Panc1 (cell line): ENCODE measurements around the gene GMEB1. TPM values are rescaled to one million over a fixed set of nuclear protein-coding genes. Genes with fewer than 3 reads are reported as not detected.

Experiments
- ATAC-seq: fragments of 200-7000 bp; cut with Tn5 transposase; 2 replicates; pipeline ENCODE4 v1.9.1; 2020; ENCODE audit warnings: mild to moderate bottlenecking, moderate library complexity
- BruUV-seq: library from RNA; stranded (reverse); fragments of 400-500 nt; replicated peaks from 2 replicates; lab custom pipeline; 2021; lab: Mats Ljungman, UMichigan
- CTCF ChIA-PET: fragments of 300-600 bp; sonication (Branson Sonifier 250); formaldehyde crosslinking; loops from one replicate; lab custom pipeline; 2022; ENCODE audit warnings: antibody characterized with exemption; lab: Charles Lee
- POLR2A ChIA-PET: fragments of 300-600 bp; sonication (Branson Sonifier 250); formaldehyde crosslinking; loops from one replicate; lab custom pipeline; 2022; ENCODE audit warnings: antibody characterized with exemption; lab: Charles Lee
- DNase-seq: peaks from one replicate; pipeline ENCODE4 v3.0.0-alpha.2; 2010; ENCODE audit warnings: low read depth, low spot score
- H3K27ac ChIP-seq: 2 replicates; pipeline ENCODE4 v1.5.1; 2011; ENCODE audit warnings: mild to moderate bottlenecking, low read length, inconsistent platforms
- H3K27me3 ChIP-seq: fragments of 200-500 bp; sonication (Bioruptor generic); 2 replicates; pipeline ENCODE4 v1.6.0; 2014; ENCODE audit warnings: low read length, inconsistent platforms; ENCODE audit not compliant: control insufficient read depth, insufficient read depth
- H3K36me3 ChIP-seq: fragments of 200-500 bp; sonication (Bioruptor generic); 2 replicates; pipeline ENCODE4 v1.5.1; 2014; ENCODE audit warnings: inconsistent platforms, mild to moderate bottlenecking, low read length, moderate library complexity; ENCODE audit not compliant: control insufficient read depth, insufficient read depth
- H3K4me1 ChIP-seq: 2 replicates; pipeline ENCODE4 v1.5.1; 2011; ENCODE audit warnings: inconsistent platforms, mild to moderate bottlenecking, low read length, moderate library complexity; ENCODE audit not compliant: control insufficient read depth, insufficient read depth
- H3K4me3 ChIP-seq, 2 experiments: 2 replicates each; pipeline ENCODE4 v1.5.1; 2011 to 2012; ENCODE audit warnings: low read depth in 2 of 2, low read length in 2 of 2, mild to moderate bottlenecking in 2 of 2, inconsistent platforms in 1 of 2, moderate library complexity in 1 of 2
- H3K9me3 ChIP-seq: fragments of 200-500 bp; sonication (Bioruptor generic); 2 replicates; pipeline ENCODE4 v1.5.1; 2014; ENCODE audit warnings: low read depth, mild to moderate bottlenecking, inconsistent platforms, low read length, moderate library complexity; ENCODE audit not compliant: control insufficient read depth, insufficient read depth
- POLR2AphosphoS5 ChIP-seq: IDR thresholded peaks from 2 replicates; pipeline ENCODE4 v1.6.1; 2012; ENCODE audit warnings: mild to moderate bottlenecking, low read depth, low read length, moderate library complexity
- SIN3A ChIP-seq: IDR thresholded peaks from 2 replicates; pipeline ENCODE4 v1.6.1; 2012; ENCODE audit warnings: low read depth, mild to moderate bottlenecking, low read length, moderate library complexity, borderline replicate concordance; ENCODE audit not compliant: insufficient read depth
- TCF7L2 ChIP-seq: IDR thresholded peaks from 2 replicates; pipeline ENCODE4 v1.6.1; 2011; ENCODE audit warnings: mild to moderate bottlenecking, low read depth, low read length, inconsistent platforms
- in situ Hi-C: cut with HindIII; loops from 2 replicates; pipeline ENCODE4 v1.10.0; 2016; ENCODE audit warnings: low sequenced_read_pairs, low pct_unique_long_range_greater_than_20kb
- intact Hi-C: fragments of 100-400 bp; cut with micrococcal nuclease; formaldehyde crosslinking; loops from one replicate; pipeline ENCODE4 v1.10.0; 2022; ENCODE audit not compliant: unreplicated experiment
- total RNA-seq: library from RNA; stranded (reverse); gene quantifications from one replicate; pipeline ENCODE4 v1.2.1, GENCODE V29; 2021; ENCODE audit not compliant: unreplicated experiment
- TF ChIP-seq, protein P1 (sequence below): fragments of 450-650 bp; IDR thresholded peaks from 2 replicates; pipeline ENCODE4 v1.5.1; 2017; ENCODE audit warnings: mild to moderate bottlenecking
- TF ChIP-seq, protein P2 (sequence below), 2 experiments: IDR thresholded peaks; 2 replicates each; pipeline ENCODE4 v1.6.1; 2011 to 2012; ENCODE audit warnings: low read depth in 2 of 2, control low read depth in 1 of 2, low read length in 1 of 2, mild to moderate bottlenecking in 1 of 2, moderate library complexity in 1 of 2; ENCODE audit not compliant: insufficient read depth in 1 of 2

The GMEB1 gene
- total RNA-seq, 1 experiment from 2014 or later: 13.8 TPM

DNA sequence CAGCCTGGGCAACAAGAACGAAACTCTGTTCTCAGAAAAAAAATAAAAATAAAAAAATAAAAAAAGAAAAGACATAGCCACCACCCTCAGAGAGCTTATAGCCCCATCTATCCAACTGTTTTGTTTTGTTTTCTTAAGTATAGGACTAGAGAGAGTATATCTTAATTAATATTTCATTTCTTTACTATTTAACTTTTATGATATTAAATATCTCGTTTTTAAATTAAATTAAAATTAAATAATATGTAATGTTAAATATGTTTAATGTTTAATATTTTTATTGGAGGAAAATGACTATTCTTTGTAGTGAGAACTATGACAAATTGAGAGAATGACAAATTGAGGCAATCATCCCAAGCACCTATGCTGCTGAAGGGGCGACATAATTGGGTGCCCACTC lies 35.0 kb downstream of the GMEB1 start:
- no TSS peak for BruUV-seq
- 0 out of 2 replicates have a peak, but pooled peaks cover 3% of the 10 kb centered on the region for H3K36me3 ChIP-seq
- CTCF ChIA-PET: no interaction called here

DNA sequence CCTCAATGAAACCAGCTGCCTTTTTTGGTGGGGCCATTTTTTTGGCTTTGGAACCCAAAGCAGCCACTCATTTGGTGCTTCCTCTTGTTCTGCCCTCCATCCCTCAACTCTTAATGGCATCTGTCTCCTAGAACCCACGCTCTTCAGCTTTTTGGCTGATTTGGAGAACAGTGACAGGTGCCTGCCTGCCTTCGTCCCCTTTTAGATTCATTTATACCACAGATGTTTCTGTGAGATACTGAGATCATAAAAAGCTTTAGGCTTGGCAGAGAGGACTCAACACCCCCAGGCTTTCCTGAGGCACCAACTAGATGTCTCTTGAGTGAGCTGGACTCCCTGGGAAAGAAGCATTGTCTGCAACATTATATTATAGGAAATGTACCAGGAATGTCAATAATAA lies 47.8 kb downstream of the GMEB1 start:
- no peaks in the 10 kb centered on the region for H3K4me1 ChIP-seq
- H3K27me3 ChIP-seq: no peaks in the 10 kb centered on the region
- no peaks in the 10 kb centered on the region for H3K36me3 ChIP-seq
- no peaks in the 10 kb centered on the region for H3K9me3 ChIP-seq
- intact Hi-C loops: no loop called here
- no peak overlapping the region for H3K4me3 ChIP-seq
- no peak for ATAC-seq
- ChIA-PET POLR2A (interaction anchor here (0.6 kb wide), 2 partner anchors 73 to 379 kb away, joined by 3 to 9 read pairs; no protein-coding TSS in a partner anchor), CTCF (no interaction called here)
- no TSS peak for BruUV-seq
- H3K27ac ChIP-seq: no peak overlapping the region
- TF ChIP-seq TCF7L2: no peak
- no peak for DNase-seq
- in situ Hi-C loops: no loop called here

More for the DNA sequence above, 35.0 kb downstream of the GMEB1 start:
- POLR2A ChIA-PET: interaction anchor here (0.5 kb wide), 1 partner anchor 45 kb away, joined by 4 read pairs; no protein-coding TSS in a partner anchor
- Histone ChIP-seq H3K27ac (no peak overlapping the region), H3K9me3 (no peaks in the 10 kb centered on the region), H3K27me3 (no peaks in the 10 kb centered on the region), H3K4me3 (no peak overlapping the region), H3K4me1 (no peaks in the 10 kb centered on the region)
- TF ChIP-seq TCF7L2 (no peak), SIN3A (no peak), POLR2AphosphoS5 (no peak)
- TF ChIP-seq, protein P1, sequence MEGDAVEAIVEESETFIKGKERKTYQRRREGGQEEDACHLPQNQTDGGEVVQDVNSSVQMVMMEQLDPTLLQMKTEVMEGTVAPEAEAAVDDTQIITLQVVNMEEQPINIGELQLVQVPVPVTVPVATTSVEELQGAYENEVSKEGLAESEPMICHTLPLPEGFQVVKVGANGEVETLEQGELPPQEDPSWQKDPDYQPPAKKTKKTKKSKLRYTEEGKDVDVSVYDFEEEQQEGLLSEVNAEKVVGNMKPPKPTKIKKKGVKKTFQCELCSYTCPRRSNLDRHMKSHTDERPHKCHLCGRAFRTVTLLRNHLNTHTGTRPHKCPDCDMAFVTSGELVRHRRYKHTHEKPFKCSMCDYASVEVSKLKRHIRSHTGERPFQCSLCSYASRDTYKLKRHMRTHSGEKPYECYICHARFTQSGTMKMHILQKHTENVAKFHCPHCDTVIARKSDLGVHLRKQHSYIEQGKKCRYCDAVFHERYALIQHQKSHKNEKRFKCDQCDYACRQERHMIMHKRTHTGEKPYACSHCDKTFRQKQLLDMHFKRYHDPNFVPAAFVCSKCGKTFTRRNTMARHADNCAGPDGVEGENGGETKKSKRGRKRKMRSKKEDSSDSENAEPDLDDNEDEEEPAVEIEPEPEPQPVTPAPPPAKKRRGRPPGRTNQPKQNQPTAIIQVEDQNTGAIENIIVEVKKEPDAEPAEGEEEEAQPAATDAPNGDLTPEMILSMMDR: no peak
- TF ChIP-seq, protein P2, sequence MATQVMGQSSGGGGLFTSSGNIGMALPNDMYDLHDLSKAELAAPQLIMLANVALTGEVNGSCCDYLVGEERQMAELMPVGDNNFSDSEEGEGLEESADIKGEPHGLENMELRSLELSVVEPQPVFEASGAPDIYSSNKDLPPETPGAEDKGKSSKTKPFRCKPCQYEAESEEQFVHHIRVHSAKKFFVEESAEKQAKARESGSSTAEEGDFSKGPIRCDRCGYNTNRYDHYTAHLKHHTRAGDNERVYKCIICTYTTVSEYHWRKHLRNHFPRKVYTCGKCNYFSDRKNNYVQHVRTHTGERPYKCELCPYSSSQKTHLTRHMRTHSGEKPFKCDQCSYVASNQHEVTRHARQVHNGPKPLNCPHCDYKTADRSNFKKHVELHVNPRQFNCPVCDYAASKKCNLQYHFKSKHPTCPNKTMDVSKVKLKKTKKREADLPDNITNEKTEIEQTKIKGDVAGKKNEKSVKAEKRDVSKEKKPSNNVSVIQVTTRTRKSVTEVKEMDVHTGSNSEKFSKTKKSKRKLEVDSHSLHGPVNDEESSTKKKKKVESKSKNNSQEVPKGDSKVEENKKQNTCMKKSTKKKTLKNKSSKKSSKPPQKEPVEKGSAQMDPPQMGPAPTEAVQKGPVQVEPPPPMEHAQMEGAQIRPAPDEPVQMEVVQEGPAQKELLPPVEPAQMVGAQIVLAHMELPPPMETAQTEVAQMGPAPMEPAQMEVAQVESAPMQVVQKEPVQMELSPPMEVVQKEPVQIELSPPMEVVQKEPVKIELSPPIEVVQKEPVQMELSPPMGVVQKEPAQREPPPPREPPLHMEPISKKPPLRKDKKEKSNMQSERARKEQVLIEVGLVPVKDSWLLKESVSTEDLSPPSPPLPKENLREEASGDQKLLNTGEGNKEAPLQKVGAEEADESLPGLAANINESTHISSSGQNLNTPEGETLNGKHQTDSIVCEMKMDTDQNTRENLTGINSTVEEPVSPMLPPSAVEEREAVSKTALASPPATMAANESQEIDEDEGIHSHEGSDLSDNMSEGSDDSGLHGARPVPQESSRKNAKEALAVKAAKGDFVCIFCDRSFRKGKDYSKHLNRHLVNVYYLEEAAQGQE (IDR thresholded peaks at IDR 0.05; ENCODE audit: insufficient read depth in 1 of 2, low read depth in 2 of 2, low read length in 1 of 2): no peak
- no peak for DNase-seq
- intact Hi-C loops (no loop called here), in situ Hi-C loops (no loop called here)
- ATAC-seq: no peak

DNA sequence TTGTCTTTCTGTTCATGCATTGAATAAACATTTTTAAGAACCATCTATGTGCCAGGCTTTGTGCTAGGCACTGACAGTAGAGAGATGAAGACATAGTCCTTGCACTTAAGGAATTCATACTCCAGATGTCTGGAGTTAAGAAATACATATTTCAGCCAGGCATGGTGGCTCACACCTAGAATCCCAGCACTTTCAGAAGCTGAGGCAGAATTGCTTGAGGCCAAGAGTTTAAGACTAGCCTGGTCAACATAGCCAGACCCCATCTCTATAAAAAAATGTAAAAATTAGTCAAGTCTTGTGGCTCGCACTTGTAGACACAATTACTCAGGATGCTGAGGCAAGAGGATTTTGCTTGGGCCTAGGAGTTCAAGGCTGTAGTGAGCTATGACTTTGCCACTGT lies 49.6 kb downstream of the GMEB1 start:
- no TSS peak for BruUV-seq
- DNase-seq: no peak
- ChIA-PET POLR2A (interaction anchor here (0.6 to 0.8 kb wide), 2 partner anchors 135 to 213 kb away, joined by 3 to 11 read pairs; no protein-coding TSS in a partner anchor), CTCF (no interaction called here)
- Histone ChIP-seq H3K4me3 (no peak overlapping the region), H3K27me3 (no peaks in the 10 kb centered on the region), H3K9me3 (no peaks in the 10 kb centered on the region), H3K36me3 (no peaks in the 10 kb centered on the region), H3K27ac (no peak overlapping the region), H3K4me1 (no peaks in the 10 kb centered on the region)
- intact Hi-C loops (no loop called here), in situ Hi-C loops (no loop called here)
- ATAC-seq: no peak
- no peak for TF ChIP-seq TCF7L2
- TF ChIP-seq, protein P2 (IDR thresholded peaks at IDR 0.05; ENCODE audit: insufficient read depth in 1 of 2, low read depth in 2 of 2, low read length in 1 of 2): no peak
- no peak for TF ChIP-seq POLR2AphosphoS5
- TF ChIP-seq, protein P1: no peak
- no peak for TF ChIP-seq SIN3A
